Measurements from ENCODE around the gene CSNK1D.

CSNK1D gene

DNA sequence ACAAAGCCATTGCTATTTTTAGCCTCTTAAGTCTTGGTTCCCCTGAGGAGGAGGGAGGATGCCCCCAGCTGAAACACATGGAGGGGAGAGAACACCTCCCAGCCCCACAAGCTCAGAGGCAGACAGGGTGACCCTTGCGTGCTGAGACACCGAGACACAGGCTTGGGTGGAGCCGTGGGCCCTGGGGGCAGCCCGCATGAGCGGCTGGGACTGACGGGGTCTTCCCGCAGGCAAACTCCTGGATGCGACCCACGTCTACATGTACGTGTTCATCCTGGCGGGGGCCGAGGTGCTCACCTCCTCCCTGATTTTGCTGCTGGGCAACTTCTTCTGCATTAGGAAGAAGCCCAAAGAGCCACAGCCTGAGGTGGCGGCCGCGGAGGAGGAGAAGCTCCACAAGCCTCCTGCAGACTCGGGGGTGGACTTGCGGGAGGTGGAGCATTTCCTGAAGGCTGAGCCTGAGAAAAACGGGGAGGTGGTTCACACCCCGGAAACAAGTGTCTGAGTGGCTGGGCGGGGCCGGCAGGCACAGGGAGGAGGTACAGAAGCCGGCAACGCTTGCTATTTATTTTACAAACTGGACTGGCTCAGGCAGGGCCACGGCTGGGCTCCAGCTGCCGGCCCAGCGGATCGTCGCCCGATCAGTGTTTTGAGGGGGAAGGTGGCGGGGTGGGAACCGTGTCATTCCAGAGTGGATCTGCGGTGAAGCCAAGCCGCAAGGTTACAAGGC is 34.9 kb downstream of the CSNK1D start:
- DNase-seq, result peak; percentile 85

DNA sequence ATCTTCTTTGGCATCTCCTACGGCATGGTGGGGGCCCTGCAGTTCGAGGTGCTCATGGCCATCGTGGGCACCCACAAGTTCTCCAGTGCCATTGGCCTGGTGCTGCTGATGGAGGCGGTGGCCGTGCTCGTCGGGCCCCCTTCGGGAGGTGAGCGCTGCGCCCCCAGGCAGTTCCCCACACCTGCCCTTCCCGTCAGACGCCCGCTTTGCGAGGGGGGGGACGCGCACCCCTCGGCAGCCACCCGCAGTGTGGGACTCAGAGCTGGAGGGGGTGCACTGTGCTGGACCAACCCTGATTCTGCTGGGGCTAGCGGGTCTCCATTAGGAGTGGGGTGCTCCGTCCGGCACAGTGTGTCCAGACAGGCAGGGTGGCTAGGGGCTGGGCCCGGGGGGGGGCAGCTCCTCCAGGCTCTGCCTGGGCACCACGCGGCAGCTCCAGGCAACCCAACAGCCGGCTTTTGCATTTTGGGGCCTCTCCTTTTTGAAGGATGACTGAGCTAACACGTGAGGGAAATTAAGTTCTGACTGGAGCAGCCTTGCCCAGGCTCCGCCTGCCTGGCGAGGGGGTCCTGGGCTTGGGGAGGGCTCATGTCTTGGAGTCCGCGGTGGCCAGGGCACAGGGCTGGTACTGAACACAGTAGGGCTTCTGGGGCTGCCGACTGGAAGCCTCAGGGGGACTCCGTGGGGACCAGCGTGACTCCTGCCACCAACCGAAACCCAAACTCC is 35.6 kb downstream of the CSNK1D start:
- no peak for DNase-seq

DNA sequence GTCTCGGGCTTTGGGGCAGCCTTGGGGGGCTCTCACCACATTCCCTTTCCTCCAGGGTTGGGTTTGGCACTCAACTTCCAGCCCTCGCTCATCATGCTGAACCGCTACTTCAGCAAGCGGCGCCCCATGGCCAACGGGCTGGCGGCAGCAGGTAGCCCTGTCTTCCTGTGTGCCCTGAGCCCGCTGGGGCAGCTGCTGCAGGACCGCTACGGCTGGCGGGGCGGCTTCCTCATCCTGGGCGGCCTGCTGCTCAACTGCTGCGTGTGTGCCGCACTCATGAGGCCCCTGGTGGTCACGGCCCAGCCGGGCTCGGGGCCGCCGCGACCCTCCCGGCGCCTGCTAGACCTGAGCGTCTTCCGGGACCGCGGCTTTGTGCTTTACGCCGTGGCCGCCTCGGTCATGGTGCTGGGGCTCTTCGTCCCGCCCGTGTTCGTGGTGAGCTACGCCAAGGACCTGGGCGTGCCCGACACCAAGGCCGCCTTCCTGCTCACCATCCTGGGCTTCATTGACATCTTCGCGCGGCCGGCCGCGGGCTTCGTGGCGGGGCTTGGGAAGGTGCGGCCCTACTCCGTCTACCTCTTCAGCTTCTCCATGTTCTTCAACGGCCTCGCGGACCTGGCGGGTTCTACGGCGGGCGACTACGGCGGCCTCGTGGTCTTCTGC is 36.3 kb downstream of the CSNK1D start:
- no peak for DNase-seq

DNA sequence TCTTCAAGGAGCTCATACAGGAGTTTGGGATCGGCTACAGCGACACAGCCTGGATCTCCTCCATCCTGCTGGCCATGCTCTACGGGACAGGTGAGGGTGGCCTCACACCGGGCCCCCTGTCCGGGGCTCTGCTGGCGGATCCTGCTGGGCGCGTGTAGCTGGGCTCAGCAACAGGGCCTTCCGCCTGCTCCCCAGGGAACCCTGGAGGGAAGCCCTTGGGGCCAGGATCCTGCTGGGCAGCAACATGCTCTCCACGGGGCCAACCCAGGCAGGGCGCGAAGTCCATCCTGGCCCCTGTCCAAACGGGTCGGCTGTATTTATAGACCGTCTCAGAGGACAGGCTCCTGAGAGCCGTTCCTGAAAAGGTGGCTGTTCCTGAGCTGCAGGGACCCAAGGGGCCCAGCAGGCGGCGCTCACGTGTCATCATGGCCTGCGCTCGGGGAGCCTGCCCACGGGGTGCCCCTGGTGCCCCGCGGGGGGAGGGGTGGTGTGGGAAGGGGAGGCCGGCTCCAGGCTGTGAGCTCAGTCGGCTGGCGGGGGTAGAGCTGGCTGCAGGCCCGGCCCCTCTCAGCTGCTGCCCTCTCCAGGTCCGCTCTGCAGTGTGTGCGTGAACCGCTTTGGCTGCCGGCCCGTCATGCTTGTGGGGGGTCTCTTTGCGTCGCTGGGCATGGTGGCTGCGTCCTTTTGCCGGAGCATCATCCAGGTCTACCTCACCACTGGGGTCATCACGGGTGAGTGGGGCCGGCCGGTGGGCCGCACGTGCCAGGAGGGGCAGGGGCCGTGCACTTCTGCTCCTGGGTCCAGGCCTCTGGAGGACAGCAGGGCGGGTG is 37.1 kb downstream of the CSNK1D start:
- peak; percentile 61 for DNase-seq

DNA sequence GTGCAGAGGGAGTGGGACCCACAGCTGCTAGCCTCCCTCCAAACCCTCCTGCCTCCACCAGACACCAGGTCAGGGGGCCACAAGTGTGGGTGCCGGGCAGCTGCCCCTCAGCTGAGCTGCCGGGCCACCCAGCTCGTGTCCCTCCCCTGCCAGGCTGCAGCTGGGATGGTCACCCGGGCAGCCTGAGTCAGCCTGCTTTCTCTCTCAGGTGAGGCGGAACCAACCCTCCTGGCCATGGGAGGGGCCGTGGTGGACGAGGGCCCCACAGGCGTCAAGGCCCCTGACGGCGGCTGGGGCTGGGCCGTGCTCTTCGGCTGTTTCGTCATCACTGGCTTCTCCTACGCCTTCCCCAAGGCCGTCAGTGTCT is 37.7 kb downstream of the CSNK1D start:
- no peak for DNase-seq

DNA sequence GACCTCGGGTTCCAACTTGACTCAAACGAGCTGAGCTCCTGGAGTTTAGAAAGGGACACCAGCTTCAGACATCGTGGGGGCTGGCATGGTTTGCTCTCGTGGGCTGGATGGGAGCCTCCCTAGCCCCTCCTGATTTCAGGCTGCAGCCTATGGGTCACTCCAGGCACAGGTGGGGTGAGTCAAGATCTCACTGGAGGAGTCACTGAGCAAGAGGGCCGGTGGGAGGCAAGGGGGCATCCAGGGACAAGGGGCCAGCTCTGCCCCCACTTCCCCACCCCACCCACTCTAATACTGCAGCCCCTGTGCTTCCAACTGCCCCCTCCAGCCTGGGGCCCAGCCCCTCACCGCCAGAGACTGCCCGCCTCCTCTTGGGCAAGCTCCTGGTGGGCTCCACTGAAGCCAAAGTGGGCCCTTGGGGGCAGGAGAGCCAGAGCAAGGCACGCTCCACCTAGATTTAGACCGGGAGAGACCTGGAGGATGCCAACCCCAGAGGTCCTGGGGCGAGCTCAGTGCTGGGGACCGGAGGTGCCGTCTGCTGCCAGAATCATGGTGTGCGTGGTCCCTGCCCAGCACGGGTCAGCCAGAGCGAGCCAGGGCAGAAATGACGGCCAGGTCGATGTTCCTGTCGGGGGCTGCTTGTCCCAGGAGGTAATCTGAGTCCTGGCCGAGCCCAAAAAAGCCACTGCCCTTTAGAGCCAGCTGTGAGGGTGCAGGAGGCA is 38.3 kb downstream of the CSNK1D start:
- no peak for DNase-seq

DNA sequence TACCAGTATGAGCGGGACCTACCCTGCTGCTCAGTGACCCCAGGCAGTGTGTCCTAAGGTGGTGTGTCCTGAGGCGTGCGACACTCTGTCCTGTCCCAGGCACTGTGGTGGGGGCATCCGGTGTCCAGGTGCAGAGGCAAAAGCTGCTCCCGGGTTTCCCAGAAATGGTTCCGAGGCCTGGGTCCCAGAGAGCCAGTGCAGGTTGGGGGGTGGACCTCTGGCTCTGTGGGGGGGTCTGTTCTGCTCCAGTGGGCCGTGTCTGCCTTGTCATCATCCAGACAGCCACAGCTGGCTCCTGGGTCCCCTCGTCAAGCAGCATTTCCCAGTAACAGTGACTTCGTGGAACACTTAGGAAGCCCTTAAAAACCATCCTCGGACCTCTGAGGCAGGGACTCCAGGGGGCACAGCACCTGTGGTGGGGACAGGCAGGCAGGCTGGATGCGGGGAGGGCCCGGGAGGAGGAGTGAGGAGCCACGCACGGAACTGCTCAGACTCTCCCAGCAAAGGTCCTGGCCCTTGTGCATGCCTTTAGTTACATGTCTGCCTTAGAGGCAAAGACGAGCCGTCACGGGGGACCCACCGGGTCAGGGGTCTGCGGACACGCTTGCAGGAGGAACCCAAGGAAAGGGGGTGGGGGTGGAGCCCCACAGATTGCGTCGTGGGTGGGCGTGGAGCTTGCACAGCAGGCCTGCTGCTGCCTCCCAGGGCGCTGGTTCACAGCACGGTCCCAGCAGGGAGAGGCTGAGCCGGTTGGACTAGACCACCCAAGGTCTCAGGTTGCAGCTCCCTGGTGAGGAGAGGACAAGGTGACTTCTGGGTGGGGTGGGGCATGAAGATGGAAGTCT is 39.1 kb downstream of the CSNK1D start:
- peak; percentile 32 for DNase-seq

DNA sequence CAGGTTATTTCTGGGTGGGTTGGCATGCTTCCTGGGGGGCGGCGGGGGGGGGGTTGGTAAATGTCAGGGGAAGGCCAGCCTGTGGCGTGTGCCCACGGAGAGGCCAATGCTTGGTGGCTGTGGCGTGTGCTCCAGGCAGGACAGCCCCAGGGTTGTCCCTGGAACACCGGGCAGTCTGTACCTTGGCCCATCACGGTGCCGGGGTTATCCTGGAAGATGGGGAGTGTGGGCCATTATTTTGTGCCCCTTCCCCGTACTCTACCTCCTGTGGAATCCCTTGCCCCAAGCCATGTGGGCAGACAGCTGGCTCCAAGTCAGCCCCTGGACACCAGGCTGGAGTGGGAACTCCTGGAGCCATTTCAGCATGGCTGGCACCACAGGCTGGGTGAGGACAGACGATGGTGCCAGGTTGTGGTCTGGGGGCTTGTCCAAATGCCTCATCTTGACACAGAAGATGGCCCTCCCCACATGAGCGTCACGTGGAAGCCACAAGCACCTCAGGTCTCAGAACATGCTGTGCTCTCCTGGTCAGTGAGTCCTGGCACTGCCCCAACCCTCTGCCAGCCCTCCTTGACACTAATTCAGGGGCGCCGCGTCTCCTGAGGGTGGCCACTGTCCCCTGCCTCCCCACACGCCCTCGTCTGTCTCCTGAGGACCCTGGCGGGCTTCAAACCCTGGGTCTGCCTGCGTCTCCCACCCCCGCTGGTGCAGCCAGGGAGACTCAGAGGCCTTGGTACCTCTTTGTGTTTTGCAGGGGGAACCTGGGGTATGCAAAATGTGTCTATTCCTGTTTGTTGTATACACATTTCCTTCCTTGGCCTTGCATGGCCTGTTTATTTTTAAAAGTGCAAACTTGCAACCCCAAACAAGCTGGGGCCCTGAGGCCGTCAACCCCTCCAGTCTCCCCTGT is 40.4 kb downstream of the CSNK1D start:
- DNase-seq, result no peak

DNA sequence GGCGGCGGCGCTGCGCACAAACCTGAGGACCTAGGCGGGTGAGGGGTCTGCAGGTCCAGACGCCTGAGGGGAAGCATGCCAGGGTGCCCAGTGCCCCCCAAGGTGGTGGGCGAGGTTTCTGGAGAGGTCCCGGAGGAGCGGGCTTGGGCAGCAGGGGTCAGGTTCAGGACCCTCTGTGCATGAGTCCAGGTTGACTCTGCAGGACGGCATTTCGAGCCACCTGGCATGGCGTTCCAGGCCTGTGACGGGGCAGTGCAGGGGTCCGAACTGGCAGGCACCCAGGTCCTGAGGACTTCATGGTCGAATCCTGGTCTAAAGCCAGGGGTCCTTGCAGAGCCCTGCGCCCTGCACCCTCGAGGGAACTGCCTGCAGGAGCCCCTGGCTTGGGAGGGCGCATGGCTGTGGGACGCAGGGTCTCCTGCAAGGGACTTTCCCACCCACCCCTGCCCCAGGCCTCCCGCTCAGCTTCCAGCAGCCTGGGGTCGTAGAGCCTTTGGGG is 41.1 kb downstream of the CSNK1D start:
- no peak for DNase-seq

DNA sequence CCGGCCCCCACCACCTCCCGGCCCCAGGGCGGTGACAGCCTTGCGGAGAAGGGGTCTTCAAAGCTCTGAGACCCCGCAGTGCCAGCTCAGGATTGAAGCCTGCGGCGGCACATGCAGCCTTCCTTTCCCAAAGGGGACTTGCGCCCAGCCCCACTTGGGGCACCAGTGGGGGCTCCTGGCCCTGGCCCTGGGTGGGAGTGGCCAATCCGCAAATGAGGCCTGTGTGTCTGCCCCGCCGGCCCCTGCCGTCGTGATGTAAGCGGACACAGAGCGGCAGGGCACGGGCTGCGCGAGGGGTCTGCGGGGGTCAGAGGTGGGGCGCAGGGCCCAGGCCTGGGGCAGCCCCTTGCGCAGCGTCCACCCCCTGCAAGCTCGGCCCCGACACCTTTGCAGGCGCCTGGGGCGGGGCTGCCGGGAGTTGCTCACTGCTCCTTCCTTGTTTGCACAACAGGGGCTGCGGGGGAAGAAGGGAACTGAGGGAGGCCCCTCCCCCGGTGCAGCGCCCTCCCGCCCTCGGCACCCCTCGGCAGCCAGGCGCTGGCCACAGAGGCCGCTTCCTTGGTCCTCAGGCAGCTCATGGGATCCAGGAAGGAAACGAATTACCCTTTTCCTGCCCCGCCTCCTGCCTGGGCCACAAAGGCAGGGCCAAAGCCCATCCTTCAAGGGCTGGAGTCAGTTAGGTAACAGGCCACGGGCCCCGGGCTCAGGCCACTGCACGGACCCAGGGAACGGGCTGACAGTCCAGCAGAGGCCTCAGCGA is 41.8 kb downstream of the CSNK1D start:
- DNase-seq, result peak; percentile 24

DNA sequence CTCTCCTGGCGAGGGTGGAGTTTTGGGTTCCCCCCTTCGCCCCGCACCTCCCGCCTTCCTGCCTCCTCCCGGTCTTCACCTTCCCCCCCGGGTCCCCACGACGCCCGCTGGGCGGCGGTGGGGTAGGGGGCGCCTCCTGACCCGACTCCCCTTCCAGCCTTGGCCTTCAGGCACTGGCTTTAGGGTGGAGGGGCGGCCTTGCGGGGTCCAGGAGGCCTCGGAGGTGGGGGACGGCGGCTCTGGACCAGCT is 42.3 kb downstream of the CSNK1D start:
- no peak for DNase-seq

DNA sequence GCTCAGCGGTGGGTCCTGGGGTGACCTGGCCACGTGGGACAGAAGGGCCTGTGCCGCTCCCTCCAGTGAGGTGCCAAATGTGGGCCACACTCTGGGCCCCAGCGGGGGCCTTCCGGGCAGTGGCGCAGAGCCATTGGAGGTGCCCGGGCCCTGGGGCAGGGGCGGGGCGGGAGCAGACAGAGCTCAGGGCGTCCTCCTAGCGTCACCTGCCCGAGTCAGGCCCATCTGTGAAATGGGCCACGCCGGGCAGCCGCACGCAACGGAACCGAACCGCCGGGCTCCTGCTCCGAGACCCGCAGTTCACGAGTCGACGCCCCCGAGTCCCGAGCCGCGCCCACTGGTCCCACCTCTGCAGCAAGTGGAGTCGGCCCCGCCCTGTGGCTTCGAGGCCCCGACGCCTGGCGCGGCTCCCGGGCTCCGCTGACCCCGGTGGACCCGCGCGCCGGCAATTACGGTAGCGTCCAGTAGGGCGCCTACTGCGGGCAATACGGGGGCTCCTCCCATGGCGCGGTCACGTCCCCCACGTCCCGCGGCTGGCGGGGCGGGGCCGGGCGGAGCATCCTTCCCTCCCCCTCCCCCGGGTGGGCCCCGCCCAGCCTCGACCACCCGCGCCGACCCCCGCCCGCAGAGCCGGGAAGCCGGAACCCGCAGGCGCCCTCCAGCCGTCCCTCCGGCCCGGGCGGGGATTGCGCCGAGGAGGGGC is 42.7 kb downstream of the CSNK1D start:
- peak; percentile 93 for DNase-seq

DNA sequence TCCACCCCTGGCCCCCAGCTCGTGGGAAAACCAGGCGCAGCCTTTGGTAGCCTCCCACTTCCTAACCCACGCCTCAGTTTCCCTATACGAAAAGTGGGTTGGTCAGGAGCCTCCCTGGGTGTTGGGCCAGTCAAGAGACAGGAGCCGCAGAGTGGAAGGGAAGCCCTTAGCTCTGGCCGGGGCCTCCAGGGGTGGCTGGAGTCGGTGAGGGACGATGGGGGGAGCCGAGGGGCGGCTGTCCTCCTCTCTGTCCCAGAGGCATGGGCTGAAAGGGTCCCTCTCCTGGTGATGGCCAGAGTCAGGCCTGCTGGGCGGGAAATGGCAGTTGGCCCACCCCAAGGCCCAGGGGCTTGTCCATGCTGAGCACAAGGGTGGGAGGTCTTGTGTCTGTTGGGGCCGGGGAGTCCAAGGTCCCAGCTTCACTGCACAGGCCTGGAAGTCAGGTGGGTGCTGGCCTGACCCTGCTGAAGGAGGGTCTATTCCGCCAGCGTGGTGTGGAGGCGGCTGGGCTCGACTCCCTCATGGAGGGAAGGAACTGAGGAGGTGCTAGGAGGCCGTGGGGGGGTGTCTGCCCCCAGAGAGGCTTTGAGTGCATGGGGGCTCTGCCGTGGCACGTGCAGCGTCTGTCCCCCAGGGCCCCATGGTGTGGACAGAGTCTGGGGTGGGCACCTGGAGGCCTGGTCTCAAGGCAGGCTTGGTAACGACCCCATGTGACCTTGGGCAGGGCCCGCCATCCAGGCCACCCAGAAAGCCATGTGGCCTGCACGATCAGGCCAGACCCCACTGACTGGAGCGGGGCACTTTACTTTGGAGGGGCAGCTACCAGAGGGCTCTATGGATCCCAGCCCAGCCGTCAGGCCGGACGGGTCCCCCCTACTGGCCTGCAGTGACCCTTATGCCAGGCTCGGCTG is 43.5 kb downstream of the CSNK1D start:
- DNase-seq, result peak; percentile 26

DNA sequence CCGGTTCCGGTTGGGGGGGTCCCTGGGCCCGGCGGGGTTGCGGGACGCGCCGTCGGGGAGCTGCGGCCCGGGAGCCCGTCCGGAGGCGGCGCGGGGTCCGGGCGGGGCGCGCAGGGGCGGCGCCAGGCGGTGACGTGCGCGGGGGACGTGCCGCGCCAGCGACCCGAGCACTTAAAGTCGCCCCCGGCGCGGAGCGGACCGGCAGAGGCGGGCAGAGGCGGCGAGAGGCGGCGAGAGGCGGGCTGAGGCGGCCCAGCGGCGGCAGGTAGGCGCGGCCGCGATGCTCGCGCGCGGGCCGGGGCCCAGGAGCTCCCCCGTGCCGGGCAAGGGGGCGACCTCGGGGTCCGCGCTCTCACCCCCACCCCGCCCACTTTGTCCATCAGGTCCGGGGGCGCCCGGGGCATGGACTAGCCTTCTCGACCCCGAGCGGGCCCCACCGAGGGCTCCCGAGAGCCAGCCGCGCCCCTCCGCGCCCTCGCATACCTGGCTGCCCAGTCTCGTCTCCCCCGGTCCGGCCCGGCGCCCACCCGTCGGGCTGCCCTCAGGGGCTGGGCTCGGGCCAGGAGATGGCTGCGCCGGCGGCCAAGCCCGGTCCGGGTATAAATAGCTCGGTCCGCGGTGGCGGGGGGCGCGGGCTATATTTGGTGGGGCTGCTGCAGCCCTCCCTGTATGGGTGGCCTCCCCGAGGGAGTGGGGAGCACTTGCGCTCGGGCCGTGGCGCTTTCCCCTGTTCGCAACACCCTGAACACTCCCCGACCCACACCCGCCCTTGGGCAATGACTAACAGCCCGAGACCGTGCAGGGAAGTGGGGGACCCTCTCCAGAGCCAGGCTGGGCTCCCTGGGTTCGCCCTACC is 44.4 kb downstream of the CSNK1D start, which contains the start of gene SLC16A3:
SLC16A3 (plus strand) TSS at position 201 of the 856 bp plus-strand sequence. CDS start 6,967 bp downstream, outside the sequence.
- peak; percentile 85 for DNase-seq

DNA sequence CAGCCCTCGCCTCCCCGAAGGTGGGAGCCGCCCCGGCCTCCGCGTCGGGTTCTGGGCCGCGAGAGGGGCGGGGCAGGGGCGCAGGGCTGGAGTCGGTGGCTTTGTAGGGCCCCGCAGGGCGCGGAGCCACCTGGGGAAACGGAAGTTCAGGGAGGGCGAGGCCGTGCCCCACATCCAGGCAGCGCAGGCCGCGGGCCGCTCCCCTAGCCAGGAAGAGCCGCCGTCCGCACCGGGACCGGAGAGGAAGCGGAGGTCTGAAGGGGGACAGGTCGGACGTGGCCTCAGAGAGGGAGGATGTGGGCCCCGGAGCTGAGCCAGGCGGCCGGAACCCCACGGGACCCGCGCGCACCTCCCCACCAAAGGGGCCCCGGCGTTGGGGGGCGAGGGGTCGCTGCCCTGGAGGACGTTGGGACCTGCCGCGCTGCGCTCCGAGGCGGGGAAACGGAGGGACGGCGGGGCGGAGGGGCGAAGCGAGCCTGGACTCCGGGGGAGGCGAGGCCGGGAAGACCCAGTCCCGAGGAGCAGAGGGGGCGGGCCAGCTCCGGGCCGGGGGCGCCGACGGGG is 45.1 kb downstream of the CSNK1D start:
- peak; percentile 12 for DNase-seq

DNA sequence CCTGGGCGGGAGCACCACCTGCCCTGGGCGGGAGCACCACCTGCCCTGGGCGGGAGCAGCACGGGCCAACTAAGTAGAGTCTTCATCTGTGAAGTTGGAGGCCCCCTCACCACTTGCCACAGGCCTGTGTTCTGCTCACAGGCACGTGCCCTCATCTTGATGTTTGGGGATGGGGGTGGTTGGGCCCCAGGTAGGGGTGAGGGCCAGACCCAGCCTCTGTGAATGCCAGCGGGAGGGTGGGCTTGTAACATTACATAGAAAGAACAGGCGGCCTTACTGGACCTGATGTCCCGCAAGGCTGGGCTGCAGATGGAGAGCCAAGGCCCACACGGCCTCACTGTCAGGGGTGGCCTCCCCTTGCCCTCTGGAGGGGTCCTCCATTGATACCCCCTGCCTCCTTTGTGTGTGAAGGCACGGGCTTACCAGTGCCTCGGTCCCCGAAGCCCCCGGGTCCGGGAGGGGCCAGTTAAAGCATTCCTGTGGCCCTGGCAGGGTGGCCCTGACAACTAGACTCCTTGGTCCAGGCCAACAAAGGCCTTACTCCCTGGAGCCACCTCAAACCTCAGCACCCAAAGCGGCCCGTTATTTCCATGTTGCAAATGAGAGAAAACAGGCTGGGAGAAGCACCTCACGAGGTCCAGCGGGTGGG is 45.7 kb downstream of the CSNK1D start:
- no peak for DNase-seq

Measured in fibroblast of skin of scalp (primary cell).